Esophagus muscularis mucosa (tissue), 4 donors: ENCODE results near the gene TTC9. TPM values are rescaled to one million over a fixed set of nuclear protein-coding genes. Genes with fewer than 3 reads are reported as not detected.

Experiments used
- DNase-seq: peaks from one replicate; pipeline ENCODE4 v3.0.0-alpha.2; 2017; ENCODE audit errors: extremely low spot score
- H3K27ac ChIP-seq, 4 donors: fragments of 200-600 bp; sonication (generic); replicated peaks in 1 of 4; 1 replicate in 3 of 4; 2 replicates in 1 of 4; pipeline ENCODE4 v1.5.1; 2016 to 2019; ENCODE audit warnings: mild to moderate bottlenecking in 1 of 4
- H3K27me3 ChIP-seq, 4 donors: fragments of 200-600 bp; sonication (generic); one replicate each; pipeline versions ENCODE4 v1.5.1 to v1.6.0; 2016 to 2019
- H3K36me3 ChIP-seq, 4 donors: fragments of 200-600 bp; sonication (generic); one replicate each; pipeline ENCODE4 v1.5.1; 2016 to 2019
- H3K4me1 ChIP-seq, 4 donors: fragments of 200-600 bp; sonication (generic); one replicate each; pipeline ENCODE4 v1.5.1; 2016 to 2019
- H3K4me3 ChIP-seq, 4 donors: fragments of 200-600 bp; sonication (generic); 1 replicate in 2 of 4; 2 replicates in 2 of 4; pipeline ENCODE4 v1.5.1; 2016 to 2019; ENCODE audit warnings: mild to moderate bottlenecking in 4 of 4, moderate library complexity in 1 of 4
- H3K9me3 ChIP-seq, 4 donors: fragments of 200-600 bp; sonication (generic); 1 replicate in 3 of 4; 2 replicates in 1 of 4; pipeline ENCODE4 v1.5.1; 2016 to 2019
- CTCF ChIP-seq, 3 experiments: fragments of 200-600 bp in 2 of 3; fragments of 450-650 bp in 1 of 3; sonication (generic) in 2 of 3; IDR thresholded peaks; one replicate each; pipeline ENCODE4 v1.5.1; 2017 to 2019; ENCODE audit warnings: antibody characterized with exemption in 3 of 3, mild to moderate bottlenecking in 2 of 3, moderate library complexity in 1 of 3
- EP300 ChIP-seq: sonication (generic); formaldehyde crosslinking; IDR thresholded peaks from one replicate; pipeline ENCODE4 v1.6.1; 2017; ENCODE audit warnings: antibody characterized with exemption
- POLR2A ChIP-seq: fragments of 450-650 bp; IDR thresholded peaks from one replicate; pipeline ENCODE4 v1.6.1; 2017; ENCODE audit warnings: antibody characterized with exemption, moderate library complexity, mild to moderate bottlenecking, low read depth
- POLR2AphosphoS5 ChIP-seq, 2 donors: sonication (generic); formaldehyde crosslinking; IDR thresholded peaks; one replicate each; pipeline ENCODE4 v1.6.1; 2017; ENCODE audit warnings: antibody characterized with exemption in 2 of 2
- WGBS: methylation state at CpG from one replicate; pipeline ENCODE4 v1.1.5; 2018; 5-methylcytosine and 5-hydroxymethylcytosine counted together
- intact Hi-C: fragments of 100-400 bp; cut with DNase I; formaldehyde crosslinking; loops from one replicate; pipeline ENCODE4 v1.15.1; 2023
- total RNA-seq, 4 donors: library from RNA; depleted of rRNA; stranded (reverse); fragments of >200 nt; gene quantifications; one replicate each; pipeline versions ENCODE4 v1.1.0 to v1.2.1, GENCODE V29; 2016

The TTC9 gene
- total RNA-seq, 4 donors from 2014 or later, result 0.99 to 3.4 (median 1.9) TPM

- Histone ChIP-seq H3K4me1 (no peaks in the 10 kb centered on the region), H3K27me3 (no peaks in the 10 kb centered on the region), H3K4me3 (no peak overlapping the region), H3K9me3 (no peaks in the 10 kb centered on the region), H3K36me3 (no peaks in the 10 kb centered on the region), H3K27ac (no peak overlapping the region)
- WGBS, result 40% methylated on average over 2 of the region's 2 CpGs
- no peak for DNase-seq
- intact Hi-C loops, result no loop called here
- TF ChIP-seq CTCF (IDR thresholded peaks at IDR 0.05), result no peak
- TF ChIP-seq EP300, result no peak
- no peak for TF ChIP-seq POLR2AphosphoS5 (IDR thresholded peaks at IDR 0.05)
- no peak for TF ChIP-seq POLR2A
Observed at GRCh38 chr14:70696026-70696425, 54.3 kb downstream of the TTC9 start.

GRCh38 chr14:70697701-70698100 is 56.0 kb downstream of the TTC9 start:
- no peak for DNase-seq
- H3K4me3 ChIP-seq, result no peak overlapping the region
- no peak overlapping the region for H3K27ac ChIP-seq
- TF ChIP-seq CTCF (IDR thresholded peaks at IDR 0.05), result no peak
- no peak for TF ChIP-seq EP300
- TF ChIP-seq POLR2A, result no peak
- no peak for TF ChIP-seq POLR2AphosphoS5 (IDR thresholded peaks at IDR 0.05)
- WGBS, result 64% methylated on average over 2 of the region's 2 CpGs
- intact Hi-C loops, result no loop called here
- no peaks in the 10 kb centered on the region for H3K9me3 ChIP-seq
- no peaks in the 10 kb centered on the region for H3K4me1 ChIP-seq
- H3K36me3 ChIP-seq, result no peaks in the 10 kb centered on the region
- no peaks in the 10 kb centered on the region for H3K27me3 ChIP-seq

GRCh38 chr14:70698288-70698687 is 56.6 kb downstream of the TTC9 start:
- Histone ChIP-seq H3K27me3 (no peaks in the 10 kb centered on the region), H3K4me3 (no peak overlapping the region), H3K4me1 (no peaks in the 10 kb centered on the region), H3K9me3 (no peaks in the 10 kb centered on the region), H3K27ac (no peak overlapping the region), H3K36me3 (no peaks in the 10 kb centered on the region)
- intact Hi-C loops, result no loop called here
- WGBS, result 80% methylated on average over 3 of the region's 3 CpGs
- TF ChIP-seq EP300, result no peak
- no peak for TF ChIP-seq POLR2A
- no peak for TF ChIP-seq POLR2AphosphoS5 (IDR thresholded peaks at IDR 0.05)
- TF ChIP-seq CTCF (IDR thresholded peaks at IDR 0.05), result no peak
- DNase-seq, result no peak

GRCh38 chr14:70699646-70700045 is 57.9 kb downstream of the TTC9 start:
- no peaks in the 10 kb centered on the region for H3K27me3 ChIP-seq
- 84% methylated on average over 5 of the region's 5 CpGs for WGBS
- H3K4me1 ChIP-seq, result no peaks in the 10 kb centered on the region
- no peak for TF ChIP-seq POLR2AphosphoS5 (IDR thresholded peaks at IDR 0.05)
- TF ChIP-seq CTCF (IDR thresholded peaks at IDR 0.05), result no peak
- TF ChIP-seq EP300, result no peak
- TF ChIP-seq POLR2A, result no peak
- no peak overlapping the region for H3K27ac ChIP-seq
- intact Hi-C loops, result no loop called here
- H3K4me3 ChIP-seq, result no peak overlapping the region
- no peak for DNase-seq
- H3K36me3 ChIP-seq, result no peaks in the 10 kb centered on the region
- H3K9me3 ChIP-seq, result no peaks in the 10 kb centered on the region

GRCh38 chr14:70700955-70701585 is 59.4 kb downstream of the TTC9 start:
- Histone ChIP-seq H3K9me3 (no peaks in the 10 kb centered on the region), H3K4me3 (no peak overlapping the region), H3K36me3 (no peaks in the 10 kb centered on the region), H3K27me3 (peaks cover 0 to 7% (median 0%) of the 10 kb centered on the region in 4 donors), H3K27ac (no peak overlapping the region), H3K4me1 (no peaks in the 10 kb centered on the region)
- TF ChIP-seq EP300 (no peak), POLR2A (no peak), CTCF (IDR thresholded peaks at IDR 0.05) (no peak), POLR2AphosphoS5 (IDR thresholded peaks at IDR 0.05) (no peak)
- intact Hi-C loops, result no loop called here
- DNase-seq, result no peak
- WGBS, result 66% methylated on average over 4 of the region's 4 CpGs
